ENCODE data around the gene CEBPA.

DNA sequence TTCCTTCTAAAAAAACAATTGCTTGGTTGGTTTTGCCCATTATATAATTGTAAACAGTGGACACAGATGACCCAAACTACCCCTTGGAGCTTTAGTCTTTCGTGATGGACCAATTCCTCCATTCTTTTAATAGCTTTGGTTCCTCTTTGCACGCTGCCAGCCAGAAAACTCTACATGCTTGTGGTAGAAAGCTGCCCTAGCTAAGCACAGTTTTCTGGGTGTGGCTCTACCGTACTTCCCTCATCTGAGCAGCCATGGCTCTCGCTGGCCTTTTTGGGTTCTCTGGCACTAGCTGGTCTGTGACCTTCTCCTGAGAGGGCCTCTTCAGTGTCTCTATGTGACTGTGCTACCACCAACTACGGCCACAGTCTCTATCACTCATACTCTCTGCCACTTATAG, 29.9 kb upstream of the CEBPA start:
- TF ChIP-seq, protein P1, sequence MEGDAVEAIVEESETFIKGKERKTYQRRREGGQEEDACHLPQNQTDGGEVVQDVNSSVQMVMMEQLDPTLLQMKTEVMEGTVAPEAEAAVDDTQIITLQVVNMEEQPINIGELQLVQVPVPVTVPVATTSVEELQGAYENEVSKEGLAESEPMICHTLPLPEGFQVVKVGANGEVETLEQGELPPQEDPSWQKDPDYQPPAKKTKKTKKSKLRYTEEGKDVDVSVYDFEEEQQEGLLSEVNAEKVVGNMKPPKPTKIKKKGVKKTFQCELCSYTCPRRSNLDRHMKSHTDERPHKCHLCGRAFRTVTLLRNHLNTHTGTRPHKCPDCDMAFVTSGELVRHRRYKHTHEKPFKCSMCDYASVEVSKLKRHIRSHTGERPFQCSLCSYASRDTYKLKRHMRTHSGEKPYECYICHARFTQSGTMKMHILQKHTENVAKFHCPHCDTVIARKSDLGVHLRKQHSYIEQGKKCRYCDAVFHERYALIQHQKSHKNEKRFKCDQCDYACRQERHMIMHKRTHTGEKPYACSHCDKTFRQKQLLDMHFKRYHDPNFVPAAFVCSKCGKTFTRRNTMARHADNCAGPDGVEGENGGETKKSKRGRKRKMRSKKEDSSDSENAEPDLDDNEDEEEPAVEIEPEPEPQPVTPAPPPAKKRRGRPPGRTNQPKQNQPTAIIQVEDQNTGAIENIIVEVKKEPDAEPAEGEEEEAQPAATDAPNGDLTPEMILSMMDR (IDR thresholded peaks at IDR 0.05) = no peak
- TF ChIP-seq POLR2A (IDR thresholded peaks at IDR 0.05) = no peak

Measured in esophagus squamous epithelium (tissue), 4 donors.